Neural progenitor cell (in vitro differentiated cells): ENCODE measurements around the gene HLA-F. TPM values are rescaled to one million over a fixed set of nuclear protein-coding genes. Genes with fewer than 3 reads are reported as not detected.

Experiments
- DNase-seq: peaks from one replicate; pipeline ENCODE4 v3.0.0-alpha.2; 2016; ENCODE audit warnings: low spot score
- H2AFZ ChIP-seq: fragments of 200-600 bp; sonication (generic); replicated peaks from 2 replicates; pipeline ENCODE4 v1.6.1; 2016; ENCODE audit warnings: antibody characterized with exemption
- H3F3A ChIP-seq: fragments of 200-600 bp; sonication (generic); 2 replicates; pipeline ENCODE4 v1.6.1; 2016; ENCODE audit warnings: antibody characterized with exemption, low read depth
- H3K27ac ChIP-seq: fragments of 200-600 bp; sonication (generic); 2 replicates; pipeline ENCODE4 v1.5.1; 2016; ENCODE audit warnings: mild to moderate bottlenecking
- H3K27me3 ChIP-seq: fragments of 200-600 bp; sonication (generic); 2 replicates; pipeline ENCODE4 v1.6.1; 2016; ENCODE audit warnings: mild to moderate bottlenecking, moderate library complexity
- H3K36me3 ChIP-seq: fragments of 200-600 bp; sonication (generic); 2 replicates; pipeline ENCODE4 v1.5.1; 2016
- H3K4me1 ChIP-seq: fragments of 200-600 bp; sonication (generic); 2 replicates; pipeline ENCODE4 v1.6.1; 2016; ENCODE audit warnings: mixed run types
- H3K4me2 ChIP-seq: fragments of 200-600 bp; sonication (generic); 2 replicates; pipeline ENCODE4 v1.6.1; 2016
- H3K4me3 ChIP-seq: fragments of 200-600 bp; sonication (generic); 2 replicates; pipeline ENCODE4 v1.5.1; 2016
- H3K79me2 ChIP-seq: fragments of 200-600 bp; sonication (generic); 2 replicates; pipeline ENCODE4 v1.6.1; 2016; ENCODE audit warnings: low read depth
- H3K9ac ChIP-seq: fragments of 200-600 bp; sonication (generic); 2 replicates; pipeline ENCODE4 v1.6.1; 2016
- H3K9me3 ChIP-seq: fragments of 200-600 bp; sonication (generic); 2 replicates; pipeline ENCODE4 v1.5.1; 2016; ENCODE audit warnings: low read depth
- H4K20me1 ChIP-seq: fragments of 200-600 bp; sonication (generic); 2 replicates; pipeline ENCODE4 v1.6.1; 2016; ENCODE audit warnings: low read depth
- H3K27ac Mint-ChIP-seq: 3 replicates; pipeline ENCODE4 v1.8.0; 2021; ENCODE audit warnings: mixed read lengths
- H3K27me3 Mint-ChIP-seq: 2 replicates; pipeline ENCODE4 v1.8.0; 2022; ENCODE audit warnings: low read depth, mild to moderate bottlenecking, inconsistent platforms, moderate library complexity, mixed read lengths; ENCODE audit not compliant: insufficient read depth
- H3K36me3 Mint-ChIP-seq: 3 replicates; pipeline ENCODE4 v1.8.0; 2021; ENCODE audit warnings: mixed read lengths
- H3K4me1 Mint-ChIP-seq: 3 replicates; pipeline ENCODE4 v1.8.0; 2021; ENCODE audit warnings: mixed read lengths
- H3K4me3 Mint-ChIP-seq: 3 replicates; pipeline ENCODE4 v1.8.0; 2021; ENCODE audit warnings: mild to moderate bottlenecking, moderate library complexity, mixed read lengths
- H3K9me3 Mint-ChIP-seq: 3 replicates; pipeline ENCODE4 v1.8.0; 2020; ENCODE audit warnings: mixed read lengths
- EZH2 ChIP-seq: fragments of 200-600 bp; sonication (generic); IDR thresholded peaks from 2 replicates; pipeline ENCODE4 v1.6.1; 2017; ENCODE audit warnings: antibody characterized with exemption, mild to moderate bottlenecking, moderate library complexity
- EZH2phosphoT487 ChIP-seq: fragments of 200-600 bp; sonication (generic); IDR thresholded peaks from 2 replicates; pipeline ENCODE4 v1.6.1; 2017; ENCODE audit warnings: antibody characterized with exemption
- total RNA-seq: library from RNA; depleted of rRNA; stranded (reverse); fragments of >200 nt; gene quantifications from 2 replicates; pipeline ENCODE4 v1.2.3, GENCODE V29; 2015; ENCODE audit warnings: low replicate concordance
- TF ChIP-seq, protein P1 (sequence below): fragments of 200-600 bp; sonication (generic); IDR thresholded peaks from 2 replicates; pipeline ENCODE4 v1.5.1; 2017; ENCODE audit warnings: antibody characterized with exemption, mild to moderate bottlenecking

Gene HLA-F
- total RNA-seq, result 0.56 TPM in 1 of 2 replicates, not detected in the other

DNA sequence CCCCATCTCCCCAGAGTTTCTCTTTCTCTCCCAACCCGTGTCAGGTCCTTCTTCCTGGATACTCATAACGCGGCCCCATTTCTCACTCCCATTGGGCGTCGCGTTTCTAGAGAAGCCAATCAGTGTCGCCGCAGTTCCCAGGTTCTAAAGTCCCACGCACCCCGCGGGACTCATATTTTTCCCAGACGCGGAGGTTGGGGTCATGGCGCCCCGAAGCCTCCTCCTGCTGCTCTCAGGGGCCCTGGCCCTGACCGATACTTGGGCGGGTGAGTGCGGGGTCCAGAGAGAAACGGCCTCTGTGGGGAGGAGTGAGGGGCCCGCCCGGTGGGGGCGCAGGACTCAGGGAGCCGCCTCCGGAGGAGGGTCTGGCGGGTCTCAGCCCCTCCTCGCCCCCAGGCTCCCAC lies at the start of gene HLA-F:
Gene HLA-F (plus strand): TSS at position 173 of the 404 bp plus-strand sequence. CDS start 30 bp downstream, at position 203.
- no peaks in the 10 kb centered on the region for H3K4me1 Mint-ChIP-seq
- Histone ChIP-seq H3K79me2 (no peaks in the 10 kb centered on the region), H3K27me3 (peaks cover 68% of the 10 kb centered on the region), H3K36me3 (no peaks in the 10 kb centered on the region), H3K9me3 (no peaks in the 10 kb centered on the region), H4K20me1 (peaks cover 3% of the 10 kb centered on the region), H3K9ac (no peak within 1 kb of the TSS), H3K27ac (no peak within 1 kb of the TSS), H3K4me1 (no peaks in the 10 kb centered on the region), H3F3A (no peaks in the 10 kb centered on the region), H3K4me2 (peak within 1 kb of the TSS; percentile 87), H3K4me3 (peak within 1 kb of the TSS; percentile 55), H2AFZ (peak within 1 kb of the TSS; percentile 86)
- TF ChIP-seq EZH2phosphoT487 (no peak), EZH2 (no peak)
- TF ChIP-seq, protein P1, sequence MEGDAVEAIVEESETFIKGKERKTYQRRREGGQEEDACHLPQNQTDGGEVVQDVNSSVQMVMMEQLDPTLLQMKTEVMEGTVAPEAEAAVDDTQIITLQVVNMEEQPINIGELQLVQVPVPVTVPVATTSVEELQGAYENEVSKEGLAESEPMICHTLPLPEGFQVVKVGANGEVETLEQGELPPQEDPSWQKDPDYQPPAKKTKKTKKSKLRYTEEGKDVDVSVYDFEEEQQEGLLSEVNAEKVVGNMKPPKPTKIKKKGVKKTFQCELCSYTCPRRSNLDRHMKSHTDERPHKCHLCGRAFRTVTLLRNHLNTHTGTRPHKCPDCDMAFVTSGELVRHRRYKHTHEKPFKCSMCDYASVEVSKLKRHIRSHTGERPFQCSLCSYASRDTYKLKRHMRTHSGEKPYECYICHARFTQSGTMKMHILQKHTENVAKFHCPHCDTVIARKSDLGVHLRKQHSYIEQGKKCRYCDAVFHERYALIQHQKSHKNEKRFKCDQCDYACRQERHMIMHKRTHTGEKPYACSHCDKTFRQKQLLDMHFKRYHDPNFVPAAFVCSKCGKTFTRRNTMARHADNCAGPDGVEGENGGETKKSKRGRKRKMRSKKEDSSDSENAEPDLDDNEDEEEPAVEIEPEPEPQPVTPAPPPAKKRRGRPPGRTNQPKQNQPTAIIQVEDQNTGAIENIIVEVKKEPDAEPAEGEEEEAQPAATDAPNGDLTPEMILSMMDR, result no peak
- H3K9me3 Mint-ChIP-seq, result peaks cover 2% of the 10 kb centered on the region
- peak within 1 kb of the TSS; percentile 82 for H3K4me3 Mint-ChIP-seq
- H3K36me3 Mint-ChIP-seq, result no peaks in the 10 kb centered on the region
- peak; percentile 75 for DNase-seq
- peaks cover 45% of the 10 kb centered on the region for H3K27me3 Mint-ChIP-seq
- H3K27ac Mint-ChIP-seq, result no peak within 1 kb of the TSS

DNA sequence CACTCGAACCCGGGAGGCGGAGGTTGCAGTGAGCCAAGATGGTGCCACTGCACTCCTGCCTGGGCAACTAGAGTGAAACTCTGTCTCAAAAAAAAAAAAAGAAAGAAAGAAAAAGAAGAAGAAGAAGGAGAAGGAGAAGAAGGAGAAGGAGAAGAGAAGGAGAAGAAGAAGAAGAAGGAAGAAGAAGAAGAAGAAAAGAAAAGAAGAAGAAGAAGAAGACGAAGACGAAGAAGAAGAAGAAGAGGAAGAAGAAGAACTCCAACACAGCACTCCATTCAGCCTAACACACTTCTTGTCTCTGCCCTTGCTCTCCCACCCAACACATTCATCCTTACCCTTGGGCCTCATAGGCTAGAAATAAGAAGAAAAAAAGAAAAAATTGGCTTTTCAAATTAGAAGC lies 49.2 kb upstream of the HLA-F start:
- H3K27me3 Mint-ChIP-seq, result peaks cover 10% of the 10 kb centered on the region

DNA sequence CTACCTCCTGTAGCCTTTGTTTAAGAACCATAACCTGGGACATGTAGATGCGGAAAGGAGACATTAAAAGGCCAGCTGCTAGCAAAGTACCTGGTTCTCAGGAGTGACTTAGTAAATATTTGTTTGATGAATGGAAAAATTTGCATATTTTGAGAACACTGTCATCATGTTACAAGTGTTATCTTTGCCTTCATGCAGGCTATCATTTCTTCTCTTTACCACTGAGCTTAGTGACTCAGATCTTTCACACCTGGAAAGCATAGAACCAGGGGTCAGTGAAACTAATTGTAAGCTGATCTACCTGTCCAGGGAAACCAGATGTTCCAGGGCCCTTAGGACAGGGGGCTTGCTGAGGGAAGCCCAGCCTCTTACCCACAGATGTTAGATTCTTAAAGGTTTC lies 47.7 kb upstream of the HLA-F start:
- no peaks in the 10 kb centered on the region for H3K79me2 ChIP-seq
- H3K9ac ChIP-seq, result no peak overlapping the region
- no peaks in the 10 kb centered on the region for H3K9me3 Mint-ChIP-seq
- H3K4me1 ChIP-seq, result peaks cover 6% of the 10 kb centered on the region
- no peak overlapping the region for H3K27ac Mint-ChIP-seq
- H3K9me3 ChIP-seq, result no peaks in the 10 kb centered on the region
- H3K4me1 Mint-ChIP-seq, result peaks cover 2% of the 10 kb centered on the region
- TF ChIP-seq EZH2phosphoT487 (no peak), EZH2 (no peak)
- TF ChIP-seq, protein P1, result no peak
- no peak overlapping the region for H2AFZ ChIP-seq
- no peaks in the 10 kb centered on the region for H4K20me1 ChIP-seq
- H3F3A ChIP-seq, result no peaks in the 10 kb centered on the region
- no peak for DNase-seq
- H3K4me2 ChIP-seq, result no peak overlapping the region
- H3K4me3 Mint-ChIP-seq, result no peak overlapping the region
- H3K36me3 ChIP-seq, result no peaks in the 10 kb centered on the region
- no peaks in the 10 kb centered on the region for H3K36me3 Mint-ChIP-seq
- no peak overlapping the region for H3K27ac ChIP-seq
- H3K4me3 ChIP-seq, result no peak overlapping the region
- H3K27me3 Mint-ChIP-seq, result peaks cover 6% of the 10 kb centered on the region
- H3K27me3 ChIP-seq, result no peaks in the 10 kb centered on the region

More for the DNA sequence above, 49.2 kb upstream of the HLA-F start:
- no peak overlapping the region for H3K4me2 ChIP-seq
- no peaks in the 10 kb centered on the region for H3K36me3 ChIP-seq
- H3K27ac ChIP-seq, result no peak overlapping the region
- H3K27ac Mint-ChIP-seq, result no peak overlapping the region
- H3K4me1 Mint-ChIP-seq, result peaks cover 2% of the 10 kb centered on the region
- H3F3A ChIP-seq, result no peaks in the 10 kb centered on the region
- H4K20me1 ChIP-seq, result no peaks in the 10 kb centered on the region
- H2AFZ ChIP-seq, result no peak overlapping the region
- no peak for DNase-seq
- peaks cover 6% of the 10 kb centered on the region for H3K4me1 ChIP-seq
- no peak overlapping the region for H3K9ac ChIP-seq
- H3K4me3 Mint-ChIP-seq, result no peak overlapping the region
- H3K4me3 ChIP-seq, result no peak overlapping the region
- H3K9me3 ChIP-seq, result no peaks in the 10 kb centered on the region
- H3K27me3 ChIP-seq, result no peaks in the 10 kb centered on the region
- H3K79me2 ChIP-seq, result no peaks in the 10 kb centered on the region
- no peaks in the 10 kb centered on the region for H3K36me3 Mint-ChIP-seq
- no peaks in the 10 kb centered on the region for H3K9me3 Mint-ChIP-seq
- TF ChIP-seq, protein P1, result no peak
- TF ChIP-seq EZH2phosphoT487 (no peak), EZH2 (no peak)
